ENCODE measurements around the gene VWA7.

GRCh38 chr6:31819871-31820299 is 42.8 kb upstream of the VWA7 start:
- TF ChIP-seq, protein P1, sequence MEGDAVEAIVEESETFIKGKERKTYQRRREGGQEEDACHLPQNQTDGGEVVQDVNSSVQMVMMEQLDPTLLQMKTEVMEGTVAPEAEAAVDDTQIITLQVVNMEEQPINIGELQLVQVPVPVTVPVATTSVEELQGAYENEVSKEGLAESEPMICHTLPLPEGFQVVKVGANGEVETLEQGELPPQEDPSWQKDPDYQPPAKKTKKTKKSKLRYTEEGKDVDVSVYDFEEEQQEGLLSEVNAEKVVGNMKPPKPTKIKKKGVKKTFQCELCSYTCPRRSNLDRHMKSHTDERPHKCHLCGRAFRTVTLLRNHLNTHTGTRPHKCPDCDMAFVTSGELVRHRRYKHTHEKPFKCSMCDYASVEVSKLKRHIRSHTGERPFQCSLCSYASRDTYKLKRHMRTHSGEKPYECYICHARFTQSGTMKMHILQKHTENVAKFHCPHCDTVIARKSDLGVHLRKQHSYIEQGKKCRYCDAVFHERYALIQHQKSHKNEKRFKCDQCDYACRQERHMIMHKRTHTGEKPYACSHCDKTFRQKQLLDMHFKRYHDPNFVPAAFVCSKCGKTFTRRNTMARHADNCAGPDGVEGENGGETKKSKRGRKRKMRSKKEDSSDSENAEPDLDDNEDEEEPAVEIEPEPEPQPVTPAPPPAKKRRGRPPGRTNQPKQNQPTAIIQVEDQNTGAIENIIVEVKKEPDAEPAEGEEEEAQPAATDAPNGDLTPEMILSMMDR (IDR thresholded peaks at IDR 0.05): no peak
- TF ChIP-seq POLR2A (IDR thresholded peaks at IDR 0.05): no peak

All from body of pancreas (tissue), 4 donors.